Fibroblast of skin of scalp (primary cell): ENCODE results near the gene TMEM167A.
A peak's percentile ranks its signal among the peaks of the same experiment; 100 is the strongest.

Source experiments
- DNase-seq: peaks from one replicate; pipeline ENCODE4 v3.0.0-alpha.2; 2013

TMEM167A gene

GRCh38 chr5:83034528-83035207 lies 42.5 kb downstream of the TMEM167A start:
- no peak for DNase-seq

- peak; percentile 25 for DNase-seq
Measured at GRCh38 chr5:83034036-83034435, 43.2 kb downstream of the TMEM167A start.

GRCh38 chr5:83031381-83031780 lies 45.8 kb downstream of the TMEM167A start:
- DNase-seq = peak; percentile 14

- peak; percentile 66 for DNase-seq
Measured at GRCh38 chr5:83029912-83030311, 47.3 kb downstream of the TMEM167A start.

GRCh38 chr5:83026930-83027687 lies 50.1 kb downstream of the TMEM167A start:
- no peak for DNase-seq

- DNase-seq = no peak
Measured at GRCh38 chr5:83026516-83026915, 50.7 kb downstream of the TMEM167A start.

- DNase-seq = no peak
Measured at GRCh38 chr5:83025690-83026478, 51.3 kb downstream of the TMEM167A start.

GRCh38 chr5:83022334-83022733 lies 54.9 kb downstream of the TMEM167A start:
- no peak for DNase-seq

- DNase-seq = peak; percentile 16
Measured at GRCh38 chr5:83015676-83016075, 61.5 kb downstream of the TMEM167A start.

- DNase-seq = no peak
Measured at GRCh38 chr5:83011985-83012384, 65.2 kb downstream of the TMEM167A start.

GRCh38 chr5:83009408-83009807 lies 67.8 kb downstream of the TMEM167A start:
- no peak for DNase-seq

- DNase-seq = no peak
Measured at GRCh38 chr5:83007755-83008154, 69.4 kb downstream of the TMEM167A start.

- DNase-seq = no peak
Measured at GRCh38 chr5:83006683-83007283, 70.4 kb downstream of the TMEM167A start.

GRCh38 chr5:83003791-83004190 lies 73.4 kb downstream of the TMEM167A start:
- no peak for DNase-seq
